Mesenchymal stem cell (in vitro differentiated cells and primary cell): Measurements from ENCODE around the gene LMBR1.

Experiments used
- DNase-seq: peaks from one replicate; pipeline ENCODE4 v3.0.0-alpha.2; 2013
- H2AFZ ChIP-seq: one replicate; pipeline ENCODE4 v1.6.1; 2013; ENCODE audit warnings: low read depth, mild to moderate bottlenecking, control low read depth, inconsistent platforms, low read length, moderate library complexity
- H2AK5ac ChIP-seq: 2 replicates; pipeline ENCODE4 v1.6.1; 2013; ENCODE audit warnings: low read length, moderate library complexity, mild to moderate bottlenecking, inconsistent platforms; ENCODE audit not compliant: severe bottlenecking
- H2BK120ac ChIP-seq: one replicate; pipeline ENCODE4 v1.6.1; 2013; ENCODE audit warnings: low read depth, mild to moderate bottlenecking, inconsistent platforms, low read length, moderate library complexity
- H2BK12ac ChIP-seq, 2 experiments: one replicate each; pipeline ENCODE4 v1.6.1; 2013; ENCODE audit warnings: inconsistent platforms in 2 of 2, low read length in 2 of 2, mild to moderate bottlenecking in 2 of 2, moderate library complexity in 2 of 2, control low read depth in 1 of 2
- H2BK15ac ChIP-seq: one replicate; pipeline ENCODE4 v1.6.1; 2013; ENCODE audit warnings: mild to moderate bottlenecking, low read depth, inconsistent platforms; ENCODE audit not compliant: poor library complexity, severe bottlenecking
- H2BK5ac ChIP-seq: 2 replicates; pipeline ENCODE4 v1.6.1; 2013; ENCODE audit warnings: low read depth, mild to moderate bottlenecking, low read length, control low read depth, inconsistent platforms; ENCODE audit not compliant: poor library complexity, severe bottlenecking
- H3K14ac ChIP-seq, 2 experiments: one replicate each; pipeline ENCODE4 v1.6.1; 2013; ENCODE audit warnings: inconsistent platforms in 2 of 2, low read length in 2 of 2, control low read depth in 1 of 2, mild to moderate bottlenecking in 1 of 2, moderate library complexity in 1 of 2
- H3K18ac ChIP-seq, 2 experiments: one replicate each; pipeline ENCODE4 v1.6.1; 2013; ENCODE audit warnings: inconsistent platforms in 2 of 2, low read length in 2 of 2, control low read depth in 1 of 2, low read depth in 1 of 2, mild to moderate bottlenecking in 1 of 2
- H3K23ac ChIP-seq, 2 experiments: one replicate each; pipeline ENCODE4 v1.6.1; 2013; ENCODE audit warnings: inconsistent platforms in 2 of 2, low read length in 2 of 2, mild to moderate bottlenecking in 2 of 2, moderate library complexity in 2 of 2, control low read depth in 1 of 2
- H3K27ac ChIP-seq: 2 replicates; pipeline ENCODE4 v1.5.1; 2013; ENCODE audit warnings: mild to moderate bottlenecking, moderate library complexity, low read length, control low read depth, inconsistent platforms; ENCODE audit not compliant: poor library complexity, severe bottlenecking
- H3K27me3 ChIP-seq, 2 experiments: 2 replicates each; pipeline versions ENCODE4 v1.6.1 to v1.7.0; 2013; ENCODE audit warnings: low read length in 2 of 2, mild to moderate bottlenecking in 2 of 2, moderate library complexity in 2 of 2, control low read depth in 1 of 2, inconsistent platforms in 1 of 2; ENCODE audit not compliant: control insufficient read depth in 1 of 2, insufficient read depth in 1 of 2
- H3K36me3 ChIP-seq, 2 experiments: 2 replicates each; pipeline versions ENCODE4 v1.6.1 to v1.7.0; 2013; ENCODE audit warnings: low read length in 2 of 2, control low read depth in 1 of 2, inconsistent platforms in 1 of 2, low read depth in 1 of 2, mild to moderate bottlenecking in 1 of 2; ENCODE audit not compliant: insufficient read depth in 2 of 2, control insufficient read depth in 1 of 2
- H3K4ac ChIP-seq, 2 experiments: one replicate each; pipeline ENCODE4 v1.6.1; 2013; ENCODE audit warnings: inconsistent platforms in 2 of 2, low read length in 2 of 2, mild to moderate bottlenecking in 2 of 2, moderate library complexity in 2 of 2, control low read depth in 1 of 2, low read depth in 1 of 2
- H3K4me1 ChIP-seq: 2 replicates; pipeline ENCODE4 v1.6.1; 2013; ENCODE audit warnings: low read depth, low read length, control low read depth; ENCODE audit not compliant: control insufficient read depth, insufficient read depth
- H3K4me2 ChIP-seq: 2 replicates; pipeline ENCODE4 v1.6.1; 2013; ENCODE audit warnings: low read length, mild to moderate bottlenecking, inconsistent platforms; ENCODE audit not compliant: poor library complexity, severe bottlenecking
- H3K4me3 ChIP-seq, 2 experiments: 2 replicates each; pipeline versions ENCODE4 v1.5.1 to v1.7.0; 2013; ENCODE audit warnings: low read length in 2 of 2, mild to moderate bottlenecking in 2 of 2, control low read depth in 1 of 2, low read depth in 1 of 2; ENCODE audit not compliant: insufficient read depth in 1 of 2
- H3K79me1 ChIP-seq: replicated peaks from 2 replicates; pipeline ENCODE4 v1.6.1; 2013; ENCODE audit warnings: mild to moderate bottlenecking, control low read depth, low read length, inconsistent platforms; ENCODE audit not compliant: poor library complexity, severe bottlenecking
- H3K9ac ChIP-seq: 2 replicates; pipeline ENCODE4 v1.7.0; 2013; ENCODE audit warnings: mild to moderate bottlenecking, low read length, moderate library complexity
- H3K9me3 ChIP-seq: 2 replicates; pipeline ENCODE4 v1.7.0; 2013; ENCODE audit warnings: mild to moderate bottlenecking, low read length; ENCODE audit not compliant: control insufficient read depth
- H4K8ac ChIP-seq: one replicate; pipeline ENCODE4 v1.6.1; 2013; ENCODE audit warnings: inconsistent platforms, mild to moderate bottlenecking, low read length, moderate library complexity
- H4K91ac ChIP-seq: one replicate; pipeline ENCODE4 v1.6.1; 2013; ENCODE audit warnings: mild to moderate bottlenecking, low read length, inconsistent platforms
- WGBS: methylation state at CpG from one replicate; pipeline ENCODE4 v1.1.7; 2013; ENCODE audit warnings: mixed read lengths; 5-methylcytosine and 5-hydroxymethylcytosine counted together

The LMBR1 gene

GRCh38 chr7:156655983-156656382, 237.0 kb downstream of the LMBR1 start:
- no peak overlapping the region for H3K9ac ChIP-seq
- no peak overlapping the region for H3K4me2 ChIP-seq
- H4K91ac ChIP-seq = no peak overlapping the region
- no peaks in the 10 kb centered on the region for H3K36me3 ChIP-seq
- H2BK120ac ChIP-seq = no peak overlapping the region
- no peak overlapping the region for H3K4ac ChIP-seq
- no peak overlapping the region for H2AFZ ChIP-seq
- H3K27me3 ChIP-seq = no peaks in the 10 kb centered on the region
- H3K14ac ChIP-seq = no peak overlapping the region
- H3K9me3 ChIP-seq = no peaks in the 10 kb centered on the region
- H4K8ac ChIP-seq = no peak overlapping the region
- 94% methylated on average over 3 of the region's 4 CpGs for WGBS
- peaks cover 2% of the 10 kb centered on the region for H3K4me1 ChIP-seq
- no peaks in the 10 kb centered on the region for H3K79me1 ChIP-seq
- H2BK15ac ChIP-seq = no peak overlapping the region
- H2BK12ac ChIP-seq = no peak overlapping the region
- no peak overlapping the region for H3K18ac ChIP-seq
- H2BK5ac ChIP-seq = no peak overlapping the region
- H3K27ac ChIP-seq = no peak overlapping the region
- DNase-seq = no peak
- H3K4me3 ChIP-seq = no peak overlapping the region
- H3K23ac ChIP-seq = no peak overlapping the region
- no peak overlapping the region for H2AK5ac ChIP-seq

- Histone ChIP-seq H3K79me1 (no peaks in the 10 kb centered on the region), H2AK5ac (no peak overlapping the region), H3K23ac (no peak overlapping the region), H3K9ac (no peak overlapping the region), H3K4ac (no peak overlapping the region), H3K27me3 (no peaks in the 10 kb centered on the region), H3K4me1 (peaks cover 2% of the 10 kb centered on the region), H3K4me2 (no peak overlapping the region), H2BK15ac (no peak overlapping the region), H3K27ac (no peak overlapping the region), H3K18ac (no peak overlapping the region), H3K4me3 (no peak overlapping the region), H2BK5ac (no peak overlapping the region), H4K8ac (no peak overlapping the region), H3K9me3 (no peaks in the 10 kb centered on the region), H2BK120ac (no peak overlapping the region), H4K91ac (no peak overlapping the region), H3K36me3 (no peaks in the 10 kb centered on the region), H2BK12ac (no peak overlapping the region), H2AFZ (no peak overlapping the region), H3K14ac (no peak overlapping the region)
- DNase-seq = no peak
- 89% methylated on average over 6 of the region's 6 CpGs for WGBS
Measured at GRCh38 chr7:156655251-156655650, 237.7 kb downstream of the LMBR1 start.

- Histone ChIP-seq H4K8ac (no peak overlapping the region), H3K4ac (no peak overlapping the region), H3K9ac (no peak overlapping the region), H2BK120ac (no peak overlapping the region), H3K4me2 (no peak overlapping the region), H3K9me3 (no peaks in the 10 kb centered on the region), H2AFZ (no peak overlapping the region), H3K36me3 (no peaks in the 10 kb centered on the region), H2AK5ac (no peak overlapping the region), H3K18ac (no peak overlapping the region), H3K27ac (no peak overlapping the region), H3K14ac (no peak overlapping the region), H2BK12ac (no peak overlapping the region), H3K4me1 (peaks cover 4% of the 10 kb centered on the region), H3K79me1 (no peaks in the 10 kb centered on the region), H4K91ac (no peak overlapping the region), H3K23ac (no peak overlapping the region), H3K27me3 (no peaks in the 10 kb centered on the region), H2BK15ac (no peak overlapping the region), H2BK5ac (no peak overlapping the region), H3K4me3 (no peak overlapping the region)
- DNase-seq = no peak
- WGBS = 71% methylated on average over 9 of the region's 10 CpGs
Measured at GRCh38 chr7:156654511-156655234, 238.3 kb downstream of the LMBR1 start.

- H3K14ac ChIP-seq = no peak overlapping the region
- H2AK5ac ChIP-seq = no peak overlapping the region
- no peak overlapping the region for H2AFZ ChIP-seq
- H4K8ac ChIP-seq = no peak overlapping the region
- H2BK120ac ChIP-seq = no peak overlapping the region
- H3K23ac ChIP-seq = peak overlapping the region in 1 of 2 experiments; percentile 70
- H3K79me1 ChIP-seq = no peaks in the 10 kb centered on the region
- H3K4me2 ChIP-seq = no peak overlapping the region
- H3K4ac ChIP-seq = no peak overlapping the region
- H3K9ac ChIP-seq = no peak overlapping the region
- H3K4me1 ChIP-seq = peaks cover 4% of the 10 kb centered on the region
- no peak overlapping the region for H4K91ac ChIP-seq
- no peak overlapping the region for H3K4me3 ChIP-seq
- no peak overlapping the region for H2BK15ac ChIP-seq
- 98% methylated on average over 7 of the region's 8 CpGs for WGBS
- H3K18ac ChIP-seq = no peak overlapping the region
- H2BK5ac ChIP-seq = no peak overlapping the region
- no peak overlapping the region for H2BK12ac ChIP-seq
- H3K36me3 ChIP-seq = no peaks in the 10 kb centered on the region
- no peak for DNase-seq
- no peaks in the 10 kb centered on the region for H3K9me3 ChIP-seq
- H3K27ac ChIP-seq = no peak overlapping the region
- no peaks in the 10 kb centered on the region for H3K27me3 ChIP-seq
Measured at GRCh38 chr7:156652886-156653568, 240.0 kb downstream of the LMBR1 start.
